Measurements from ENCODE around the gene COMMD6. TPM values are rescaled to one million over a fixed set of nuclear protein-coding genes. Genes with fewer than 3 reads are reported as not detected.
A peak's percentile ranks its signal among the peaks of the same experiment; 100 is the strongest.

The COMMD6 gene
- total RNA-seq, 3 donors from 2014 or later (not counting 1 experiment from before 2014, with no cell fraction given): 111 to 149 (median 118) TPM

DNA sequence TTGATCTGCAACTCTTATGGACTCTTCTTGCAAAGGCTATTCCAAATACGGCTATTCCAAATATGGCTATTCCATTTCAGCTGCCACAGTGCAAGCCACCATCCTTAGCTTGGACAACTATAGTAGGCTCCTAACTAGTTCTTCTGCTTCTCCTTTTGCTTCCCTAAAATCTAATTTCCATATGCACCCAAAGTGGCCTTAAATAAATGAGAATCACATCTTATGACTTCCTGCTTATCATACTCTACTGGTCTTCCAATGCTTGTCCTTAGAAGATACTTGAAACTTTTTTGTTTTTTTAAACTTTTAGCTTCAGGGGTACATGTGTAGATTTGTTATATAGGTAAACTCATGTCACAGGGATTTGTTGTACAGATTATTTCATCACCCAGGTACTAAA is 16.8 kb upstream of the COMMD6 start:
- intact Hi-C loops (cut with micrococcal nuclease): no loop called here
- no peaks in the 10 kb centered on the region for H3K27me3 ChIP-seq (ENCODE audit: control insufficient read depth, insufficient read depth, low read length)
- no peak for DNase-seq
- no peaks in the 10 kb centered on the region for H3K9me3 ChIP-seq (ENCODE audit: control insufficient read depth, insufficient read depth, low read length)
- Mint-ChIP-seq H3K36me3 (no peaks in the 10 kb centered on the region), H3K4me1 (peaks cover 48 to 50% of the 10 kb centered on the region in 2 donors), H3K27ac (no peak overlapping the region), H3K4me3 (no peak overlapping the region), H3K27me3 (ENCODE audit: low read depth in 2 of 2) (no peaks in the 10 kb centered on the region), H3K9me3 (no peaks in the 10 kb centered on the region)
- H3K27ac ChIP-seq (ENCODE audit: low read length): no peak overlapping the region
- H3K4me3 ChIP-seq (ENCODE audit: low read length): no peak overlapping the region
- ATAC-seq: no peak
- TF ChIP-seq CTCF (IDR thresholded peaks at IDR 0.05): no peak
- 89% methylated on average over 1 of the region's 1 CpG for WGBS (ENCODE audit: insufficient coverage)
- H3K4me1 ChIP-seq (ENCODE audit: control insufficient read depth, insufficient read depth, low read length): peaks cover 6% of the 10 kb centered on the region
- peaks cover 10% of the 10 kb centered on the region for H3K36me3 ChIP-seq (ENCODE audit: control insufficient read depth, insufficient read depth, low read length)

- no peak for ATAC-seq
- no peaks in the 10 kb centered on the region for H3K9me3 Mint-ChIP-seq
- Histone ChIP-seq H3K9me3 (ENCODE audit: control insufficient read depth, insufficient read depth, low read length) (no peaks in the 10 kb centered on the region), H3K4me3 (ENCODE audit: low read length) (peak overlapping the region; percentile 92), H3K27ac (ENCODE audit: low read length) (peak overlapping the region; percentile 87), H3K4me1 (ENCODE audit: control insufficient read depth, insufficient read depth, low read length) (peaks cover 11% of the 10 kb centered on the region), H3K27me3 (ENCODE audit: control insufficient read depth, insufficient read depth, low read length) (no peaks in the 10 kb centered on the region), H3K36me3 (ENCODE audit: control insufficient read depth, insufficient read depth, low read length) (peaks cover 5% of the 10 kb centered on the region)
- H3K4me1 Mint-ChIP-seq: peaks cover 44 to 47% of the 10 kb centered on the region in 2 donors
- no peak for DNase-seq
- H3K27ac Mint-ChIP-seq: peak overlapping the region; percentile 92 to 93
- WGBS (ENCODE audit: insufficient coverage): 3% methylated on average over 9 of the region's 10 CpGs
- no peaks in the 10 kb centered on the region for H3K36me3 Mint-ChIP-seq
- no peaks in the 10 kb centered on the region for H3K27me3 Mint-ChIP-seq (ENCODE audit: low read depth in 2 of 2)
- no peak for TF ChIP-seq CTCF (IDR thresholded peaks at IDR 0.05)
- intact Hi-C loops (cut with micrococcal nuclease): no loop called here
- peak overlapping the region; percentile 96 for H3K4me3 Mint-ChIP-seq
Observed at GRCh38 chr13:75550159-75550567, 12.5 kb upstream of the COMMD6 start.

- peak; percentile 86 for TF ChIP-seq CTCF (IDR thresholded peaks at IDR 0.05)
- H3K36me3 ChIP-seq (ENCODE audit: control insufficient read depth, insufficient read depth, low read length): no peaks in the 10 kb centered on the region
- H3K4me3 ChIP-seq (ENCODE audit: low read length): peak within 1 kb of the TSS; percentile 92
- peak within 1 kb of the TSS; percentile 92 to 93 for H3K27ac Mint-ChIP-seq
- no peaks in the 10 kb centered on the region for H3K36me3 Mint-ChIP-seq
- peak within 1 kb of the TSS; percentile 96 for H3K4me3 Mint-ChIP-seq
- H3K27me3 Mint-ChIP-seq (ENCODE audit: low read depth in 2 of 2): no peaks in the 10 kb centered on the region
- peaks cover 41 to 46% of the 10 kb centered on the region in 2 donors for H3K4me1 Mint-ChIP-seq
- WGBS (ENCODE audit: insufficient coverage): under 1% methylated on average over 74 of the region's 74 CpGs
- peak; percentile 97 to 99 for DNase-seq
- intact Hi-C loops (cut with micrococcal nuclease): loop anchor here (1.0 to 5.0 kb wide), 4 partner anchors 12 to 177 kb away; partner anchors contain the start of genes COMMD6 and TBC1D4
- no peaks in the 10 kb centered on the region for H3K9me3 ChIP-seq (ENCODE audit: control insufficient read depth, insufficient read depth, low read length)
- H3K27ac ChIP-seq (ENCODE audit: low read length): peak within 1 kb of the TSS; percentile 87
- H3K9me3 Mint-ChIP-seq: no peaks in the 10 kb centered on the region
- ATAC-seq: peak; percentile 92 to 98 (median 92)
- H3K4me1 ChIP-seq (ENCODE audit: control insufficient read depth, insufficient read depth, low read length): peaks cover 11% of the 10 kb centered on the region
- H3K27me3 ChIP-seq (ENCODE audit: control insufficient read depth, insufficient read depth, low read length): no peaks in the 10 kb centered on the region
Observed at GRCh38 chr13:75549262-75550158, 11.9 kb upstream of the COMMD6 start, which contains the start of gene UCHL3. TSS of gene UCHL3 (plus strand) at chr13:75549791. CDS start at chr13:75549821, 30 bp downstream.
